Esophagus squamous epithelium (tissue), 4 donors: ENCODE measurements around the gene GPR158.

Source experiments
- POLR2A ChIP-seq, 4 donors: fragments of 450-650 bp; IDR thresholded peaks; one replicate each; pipeline ENCODE4 v1.6.1; 2017; ENCODE audit warnings: antibody characterized with exemption in 4 of 4, mild to moderate bottlenecking in 4 of 4, moderate library complexity in 3 of 4
- TF ChIP-seq, protein P1 (sequence below), 6 experiments: fragments of 450-650 bp in 4 of 6; fragments of 200-600 bp in 2 of 6; sonication (generic) in 2 of 6; IDR thresholded peaks; one replicate each; pipeline ENCODE4 v1.5.1; 2016 to 2019; ENCODE audit warnings: antibody characterized with exemption in 6 of 6, mild to moderate bottlenecking in 4 of 6, moderate library complexity in 4 of 6

DNA sequence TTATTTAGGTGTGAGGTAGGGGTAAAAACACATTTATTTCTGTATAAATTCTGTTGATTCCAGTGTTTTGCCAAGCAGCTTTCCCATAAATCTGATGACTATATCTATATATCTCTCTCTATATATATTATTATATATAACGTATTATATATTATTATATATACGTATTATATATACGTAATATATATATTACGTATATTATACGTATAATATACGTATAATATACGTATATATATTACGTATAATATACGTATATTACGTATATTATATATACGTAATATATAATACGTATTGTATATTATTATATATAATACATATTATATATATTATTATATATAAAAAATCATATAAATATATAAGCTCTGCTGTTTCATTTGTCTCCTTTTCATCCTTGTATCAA, 163.5 kb downstream of the GPR158 start:
- TF ChIP-seq, protein P1, sequence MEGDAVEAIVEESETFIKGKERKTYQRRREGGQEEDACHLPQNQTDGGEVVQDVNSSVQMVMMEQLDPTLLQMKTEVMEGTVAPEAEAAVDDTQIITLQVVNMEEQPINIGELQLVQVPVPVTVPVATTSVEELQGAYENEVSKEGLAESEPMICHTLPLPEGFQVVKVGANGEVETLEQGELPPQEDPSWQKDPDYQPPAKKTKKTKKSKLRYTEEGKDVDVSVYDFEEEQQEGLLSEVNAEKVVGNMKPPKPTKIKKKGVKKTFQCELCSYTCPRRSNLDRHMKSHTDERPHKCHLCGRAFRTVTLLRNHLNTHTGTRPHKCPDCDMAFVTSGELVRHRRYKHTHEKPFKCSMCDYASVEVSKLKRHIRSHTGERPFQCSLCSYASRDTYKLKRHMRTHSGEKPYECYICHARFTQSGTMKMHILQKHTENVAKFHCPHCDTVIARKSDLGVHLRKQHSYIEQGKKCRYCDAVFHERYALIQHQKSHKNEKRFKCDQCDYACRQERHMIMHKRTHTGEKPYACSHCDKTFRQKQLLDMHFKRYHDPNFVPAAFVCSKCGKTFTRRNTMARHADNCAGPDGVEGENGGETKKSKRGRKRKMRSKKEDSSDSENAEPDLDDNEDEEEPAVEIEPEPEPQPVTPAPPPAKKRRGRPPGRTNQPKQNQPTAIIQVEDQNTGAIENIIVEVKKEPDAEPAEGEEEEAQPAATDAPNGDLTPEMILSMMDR (IDR thresholded peaks at IDR 0.05) = no peak
- TF ChIP-seq POLR2A (IDR thresholded peaks at IDR 0.05) = no peak
